ENCODE data around the gene PRKCG.

Gene PRKCG

GRCh38 chr19:53872762-53873161 lies 9.2 kb upstream of the PRKCG start:
- no peak for DNase-seq (ENCODE audit: low read depth in 2 of 2)

DNA sequence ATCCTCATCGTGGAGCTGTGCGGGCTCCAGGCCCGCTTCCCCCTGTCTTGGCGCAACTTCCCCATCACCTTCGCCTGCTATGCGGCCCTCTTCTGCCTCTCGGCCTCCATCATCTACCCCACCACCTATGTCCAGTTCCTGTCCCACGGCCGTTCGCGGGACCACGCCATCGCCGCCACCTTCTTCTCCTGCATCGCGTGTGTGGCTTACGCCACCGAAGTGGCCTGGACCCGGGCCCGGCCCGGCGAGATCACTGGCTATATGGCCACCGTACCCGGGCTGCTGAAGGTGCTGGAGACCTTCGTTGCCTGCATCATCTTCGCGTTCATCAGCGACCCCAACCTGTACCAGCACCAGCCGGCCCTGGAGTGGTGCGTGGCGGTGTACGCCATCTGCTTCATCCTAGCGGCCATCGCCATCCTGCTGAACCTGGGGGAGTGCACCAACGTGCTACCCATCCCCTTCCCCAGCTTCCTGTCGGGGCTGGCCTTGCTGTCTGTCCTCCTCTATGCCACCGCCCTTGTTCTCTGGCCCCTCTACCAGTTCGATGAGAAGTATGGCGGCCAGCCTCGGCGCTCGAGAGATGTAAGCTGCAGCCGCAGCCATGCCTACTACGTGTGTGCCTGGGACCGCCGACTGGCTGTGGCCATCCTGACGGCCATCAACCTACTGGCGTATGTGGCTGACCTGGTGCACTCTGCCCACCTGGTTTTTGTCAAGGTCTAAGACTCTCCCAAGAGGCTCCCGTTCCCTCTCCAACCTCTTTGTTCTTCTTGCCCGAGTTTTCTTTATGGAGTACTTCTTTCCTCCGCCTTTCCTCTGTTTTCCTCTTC lies 8.0 kb upstream of the PRKCG start:
- DNase-seq (ENCODE audit: low read depth in 2 of 2): no peak

DNA sequence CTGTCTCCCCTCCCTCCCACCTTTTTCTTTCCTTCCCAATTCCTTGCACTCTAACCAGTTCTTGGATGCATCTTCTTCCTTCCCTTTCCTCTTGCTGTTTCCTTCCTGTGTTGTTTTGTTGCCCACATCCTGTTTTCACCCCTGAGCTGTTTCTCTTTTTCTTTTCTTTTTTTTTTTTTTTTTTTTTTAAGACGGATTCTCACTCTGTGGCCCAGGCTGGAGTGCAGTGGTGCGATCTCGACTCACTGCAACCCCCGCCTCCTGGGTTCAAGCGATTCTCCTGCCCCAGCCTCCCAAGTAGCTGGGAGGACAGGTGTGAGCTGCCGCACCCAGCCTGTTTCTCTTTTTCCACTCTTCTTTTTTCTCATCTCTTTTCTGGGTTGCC lies 7.4 kb upstream of the PRKCG start:
- DNase-seq (ENCODE audit: low read depth in 2 of 2): no peak

DNA sequence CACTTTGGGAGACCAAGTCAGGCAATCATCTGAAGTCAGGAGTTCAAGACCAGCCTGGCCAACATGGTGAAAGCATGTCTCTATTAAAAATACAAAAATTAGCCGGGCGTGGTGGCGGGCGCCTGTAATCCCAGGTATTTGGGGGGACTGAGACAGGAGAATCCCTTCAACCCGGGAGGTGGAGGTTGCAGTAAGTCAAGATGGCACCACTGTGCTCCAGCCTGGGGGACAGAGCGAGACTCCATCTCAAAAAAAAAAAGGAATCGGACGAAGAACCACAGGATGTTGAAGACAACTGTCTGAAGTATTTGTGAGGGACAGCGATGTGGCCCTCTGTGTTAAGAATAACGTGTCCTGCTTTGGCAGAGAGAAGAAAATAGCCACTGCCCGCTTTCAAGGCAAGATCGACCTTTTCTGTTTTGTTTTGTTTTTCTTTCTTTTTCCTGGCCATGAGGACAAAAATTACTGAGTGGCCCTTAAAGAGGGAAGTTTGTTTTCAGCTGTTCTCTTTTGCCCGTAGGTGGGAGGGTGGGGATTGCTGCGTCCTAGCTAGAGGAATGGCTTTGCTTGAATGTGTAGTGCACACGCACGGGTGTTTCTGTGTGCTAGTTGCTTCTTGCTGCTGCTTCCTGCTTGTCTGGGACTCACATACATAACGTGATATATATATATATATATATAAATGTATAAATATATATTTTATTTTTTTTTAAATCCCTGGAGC lies 6.2 kb upstream of the PRKCG start:
- no peak for DNase-seq (ENCODE audit: low read depth in 2 of 2)

DNA sequence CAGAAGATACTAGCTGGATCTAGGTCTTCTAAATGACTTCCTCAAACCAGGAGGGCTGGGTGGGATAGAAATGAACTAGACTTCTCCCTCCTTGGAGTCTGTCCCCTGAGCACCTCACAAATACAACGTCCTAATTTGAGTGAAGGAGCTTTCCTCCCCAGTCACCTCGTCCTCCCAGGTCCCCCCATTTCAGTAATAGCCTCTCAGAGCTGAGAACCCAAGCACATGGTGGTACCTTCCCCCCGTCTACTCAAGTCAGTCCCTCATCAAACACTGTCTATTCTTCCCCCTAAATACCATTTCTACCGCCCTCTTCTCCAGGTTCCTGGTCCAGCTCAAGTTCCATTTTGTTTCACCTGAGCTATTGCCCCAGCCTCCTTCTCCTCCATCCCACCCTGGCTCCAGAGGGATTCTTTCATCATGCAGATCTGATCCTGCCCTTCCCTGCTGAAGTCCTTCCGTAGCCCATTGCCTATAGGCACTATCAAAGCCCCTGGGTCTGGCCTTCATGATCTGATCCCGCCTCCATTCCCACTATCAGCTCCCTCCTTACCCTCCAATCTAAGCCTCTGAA lies 5.3 kb upstream of the PRKCG start:
- DNase-seq (ENCODE audit: low read depth in 2 of 2): no peak

GRCh38 chr19:53877361-53877766 lies 4.6 kb upstream of the PRKCG start:
- no peak for DNase-seq (ENCODE audit: low read depth in 2 of 2)

GRCh38 chr19:53878776-53879139 lies 3.2 kb upstream of the PRKCG start:
- no peak for DNase-seq (ENCODE audit: low read depth in 2 of 2)

DNA sequence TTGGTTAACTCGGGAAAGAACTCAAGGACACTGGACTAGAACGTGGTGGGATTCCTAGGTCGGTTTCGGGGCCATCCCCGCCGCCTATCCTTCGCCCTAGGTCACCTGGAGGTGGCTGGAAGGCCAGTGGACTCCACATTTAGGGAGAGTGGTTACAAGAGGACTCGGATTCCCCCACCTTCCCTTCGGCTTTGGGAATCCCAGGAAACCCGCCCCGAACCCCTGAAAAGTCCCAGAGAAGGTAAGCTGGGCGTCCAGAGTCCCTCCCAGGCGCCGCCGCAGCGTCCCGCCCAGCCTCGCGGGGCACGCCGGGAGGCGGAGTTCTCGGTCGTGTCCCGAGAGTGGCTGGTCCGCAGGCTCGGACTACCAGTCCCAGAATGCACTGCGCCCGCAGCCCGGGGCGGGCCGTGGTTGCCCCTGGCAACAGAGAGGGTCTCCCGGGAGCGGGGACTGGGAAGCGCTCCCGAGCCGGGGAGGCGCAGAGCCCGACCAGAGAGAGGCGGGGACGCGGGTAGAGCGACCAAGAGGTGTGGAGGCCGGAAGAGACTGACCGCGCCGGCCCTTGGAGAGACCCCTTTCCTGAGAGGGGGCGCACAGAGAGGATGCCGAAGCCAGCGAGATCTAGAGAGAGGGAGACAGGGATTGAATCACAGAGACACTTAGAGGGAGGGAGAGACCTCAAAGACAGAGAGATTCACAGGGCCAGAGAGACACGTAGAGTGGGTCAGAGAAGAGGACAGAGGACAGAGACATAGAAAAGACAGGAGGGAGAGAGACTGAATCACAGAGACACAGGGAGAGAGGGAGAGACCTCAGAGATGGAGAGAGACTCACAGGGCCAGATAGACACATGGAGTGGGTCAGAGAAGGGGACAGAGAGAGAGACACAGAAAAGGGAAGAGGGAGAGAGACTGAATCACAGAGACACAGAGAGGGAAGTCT lies 2.6 kb upstream of the PRKCG start:
- peak; percentile 61 to 66 for DNase-seq (ENCODE audit: low read depth in 2 of 2)

- no peak for DNase-seq (ENCODE audit: low read depth in 2 of 2)
Measured at GRCh38 chr19:53880711-53881481, 1.1 kb upstream of the PRKCG start.

DNA sequence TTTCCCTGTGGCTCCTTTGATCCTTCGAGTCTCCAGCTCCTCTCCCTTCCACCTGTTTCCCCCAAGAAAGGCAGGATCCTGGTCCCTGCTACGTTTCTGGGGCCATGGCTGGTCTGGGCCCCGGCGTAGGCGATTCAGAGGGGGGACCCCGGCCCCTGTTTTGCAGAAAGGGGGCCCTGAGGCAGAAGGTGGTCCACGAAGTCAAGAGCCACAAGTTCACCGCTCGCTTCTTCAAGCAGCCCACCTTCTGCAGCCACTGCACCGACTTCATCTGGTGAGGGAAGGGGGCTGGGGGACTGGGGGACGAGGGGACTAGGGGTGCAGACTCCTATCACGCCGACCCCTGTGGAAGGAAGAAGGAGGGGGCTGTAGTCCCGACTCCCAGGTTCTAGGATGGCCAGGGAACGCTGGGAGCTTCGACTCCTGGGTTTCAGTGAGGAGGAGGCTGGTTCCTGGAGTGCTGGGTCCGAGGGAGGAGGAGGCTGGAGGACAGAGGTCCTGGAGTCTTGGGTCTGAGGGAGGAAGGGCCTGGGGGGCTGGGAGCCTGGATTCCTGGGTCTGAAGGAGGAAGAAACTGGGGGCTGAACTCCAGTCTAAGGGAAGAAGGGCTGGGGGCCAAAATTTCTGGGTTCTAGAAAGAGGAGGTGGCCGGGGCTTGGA lies 524 bp downstream of the PRKCG start:
- no peak for DNase-seq (ENCODE audit: low read depth in 2 of 2)

DNA sequence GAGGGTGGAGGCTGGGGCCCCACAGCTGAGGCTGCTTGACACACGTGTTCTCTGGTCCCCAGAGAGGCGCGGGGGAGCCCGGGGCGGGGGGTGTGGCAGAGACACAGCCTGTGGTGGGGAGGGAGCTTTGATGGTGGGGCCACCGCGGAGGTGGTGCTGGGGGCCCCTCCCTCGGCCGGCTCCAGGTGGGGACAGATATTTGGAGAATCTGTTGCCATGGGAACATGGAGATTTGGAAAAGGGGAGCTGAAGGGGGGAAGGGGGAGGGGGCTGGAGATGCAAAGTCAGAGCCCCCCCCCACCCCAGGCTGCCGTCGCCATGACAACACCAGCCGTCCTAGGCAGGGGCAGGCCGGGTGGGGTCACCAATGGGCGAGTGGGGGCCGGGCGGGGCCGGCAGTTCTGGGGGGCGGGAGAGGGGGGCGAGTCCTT lies 1.2 kb downstream of the PRKCG start:
- no peak for DNase-seq (ENCODE audit: low read depth in 2 of 2)

DNA sequence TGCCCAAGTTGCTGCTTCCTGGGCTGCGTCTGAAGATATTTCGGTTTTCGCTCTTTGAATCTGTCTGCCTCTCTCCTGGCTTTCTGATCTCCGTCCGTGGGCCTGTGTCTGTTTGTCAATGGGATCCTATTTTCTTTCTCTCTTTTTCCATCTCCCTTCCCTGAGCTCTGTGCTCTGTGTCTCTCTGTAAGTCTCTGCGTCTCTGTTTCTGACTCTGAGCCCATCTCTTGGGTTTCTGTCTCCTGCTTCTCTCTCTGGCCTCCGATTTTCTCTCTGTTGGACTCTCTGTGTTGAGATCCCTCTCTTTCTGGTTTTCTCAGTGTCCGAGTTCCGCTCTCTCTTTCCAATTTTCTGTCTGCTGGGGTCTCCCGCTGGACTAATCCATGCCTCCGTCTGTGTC lies 1.7 kb downstream of the PRKCG start:
- no peak for DNase-seq (ENCODE audit: low read depth in 2 of 2)

DNA sequence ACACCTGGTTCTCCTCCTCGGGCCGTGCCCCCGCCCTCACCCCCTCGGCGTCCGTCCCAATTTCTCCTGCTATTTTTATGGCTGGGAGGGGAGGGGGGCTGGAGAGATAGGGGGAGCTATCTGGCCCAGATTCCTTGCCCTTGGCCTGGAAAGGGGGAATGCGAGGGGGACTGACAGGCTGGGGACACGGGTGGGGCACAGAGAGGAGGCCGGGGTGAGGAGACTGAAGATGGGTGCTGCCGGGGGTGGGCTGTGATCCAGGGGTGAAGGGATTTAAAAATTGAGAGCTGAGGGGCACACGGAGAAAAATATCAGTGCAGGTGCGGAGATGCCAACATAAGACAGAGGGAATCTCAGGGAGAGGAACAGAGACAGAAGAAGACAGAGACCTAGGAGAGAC lies 2.3 kb downstream of the PRKCG start:
- DNase-seq (ENCODE audit: low read depth in 2 of 2): no peak

DNA sequence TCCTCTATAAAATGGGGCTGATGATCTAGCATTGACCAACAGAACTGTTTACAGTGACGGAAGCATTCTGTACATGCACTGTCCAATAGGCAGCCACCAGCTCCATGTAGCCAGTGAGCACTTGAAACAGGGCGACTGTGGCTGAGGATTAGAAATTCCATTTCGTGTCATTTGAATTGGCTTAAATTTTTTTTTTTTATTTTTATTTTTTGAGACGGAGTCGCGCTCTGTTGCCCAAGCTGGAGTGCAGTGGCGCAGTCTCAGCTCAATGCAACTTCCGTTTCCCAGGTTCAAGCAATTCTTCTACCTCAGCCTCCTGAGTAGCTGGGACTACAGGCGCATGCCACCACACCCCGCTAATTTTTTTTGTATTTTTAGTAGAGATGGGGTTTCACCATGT lies 3.0 kb downstream of the PRKCG start:
- DNase-seq (ENCODE audit: low read depth in 2 of 2): no peak

DNA sequence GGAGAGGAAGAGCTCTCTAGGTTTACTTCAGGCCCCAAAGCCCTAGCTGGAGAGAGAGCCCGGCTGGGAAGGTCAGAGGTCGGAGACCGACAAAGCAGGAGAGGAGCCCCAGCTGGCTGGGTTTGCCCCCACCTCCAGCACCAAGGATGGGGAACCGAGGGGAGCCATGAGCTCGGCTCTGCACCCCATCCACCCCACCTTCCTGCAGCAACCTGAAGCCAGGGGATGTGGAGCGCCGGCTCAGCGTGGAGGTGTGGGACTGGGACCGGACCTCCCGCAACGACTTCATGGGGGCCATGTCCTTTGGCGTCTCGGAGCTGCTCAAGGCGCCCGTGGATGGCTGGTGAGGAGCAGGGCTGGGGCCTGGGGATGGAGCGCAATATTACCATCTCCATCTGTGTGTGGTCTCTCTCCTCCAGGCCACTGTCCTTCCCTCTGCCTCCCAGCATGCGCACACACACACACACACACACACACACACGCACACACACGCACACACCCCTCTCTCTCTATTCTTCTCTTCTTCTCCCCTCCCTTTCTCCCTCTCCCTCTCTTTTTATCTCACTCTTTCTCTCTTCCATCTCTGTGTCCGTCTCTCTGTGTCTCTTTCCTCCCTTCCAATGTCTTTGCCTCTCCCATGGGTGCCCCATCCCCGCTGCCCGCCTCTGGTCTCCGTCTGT lies 10.4 kb downstream of the PRKCG start:
- no peak for DNase-seq (ENCODE audit: low read depth in 2 of 2)

DNA sequence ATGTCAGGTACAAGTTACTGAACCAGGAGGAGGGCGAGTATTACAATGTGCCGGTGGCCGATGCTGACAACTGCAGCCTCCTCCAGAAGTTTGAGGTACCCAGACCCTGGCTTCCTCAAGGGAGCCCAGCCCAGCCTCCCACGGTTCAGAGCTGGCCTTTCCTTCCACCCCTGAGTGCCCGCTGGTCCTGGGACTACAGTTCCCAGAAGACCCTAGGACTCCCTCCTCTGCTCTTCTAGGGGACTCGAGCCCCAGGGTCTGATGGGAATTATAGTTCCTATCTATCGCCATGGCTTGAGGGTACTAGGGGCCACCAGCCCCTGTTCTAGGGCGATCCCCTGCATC lies 11.0 kb downstream of the PRKCG start:
- DNase-seq (ENCODE audit: low read depth in 2 of 2): no peak

DNA sequence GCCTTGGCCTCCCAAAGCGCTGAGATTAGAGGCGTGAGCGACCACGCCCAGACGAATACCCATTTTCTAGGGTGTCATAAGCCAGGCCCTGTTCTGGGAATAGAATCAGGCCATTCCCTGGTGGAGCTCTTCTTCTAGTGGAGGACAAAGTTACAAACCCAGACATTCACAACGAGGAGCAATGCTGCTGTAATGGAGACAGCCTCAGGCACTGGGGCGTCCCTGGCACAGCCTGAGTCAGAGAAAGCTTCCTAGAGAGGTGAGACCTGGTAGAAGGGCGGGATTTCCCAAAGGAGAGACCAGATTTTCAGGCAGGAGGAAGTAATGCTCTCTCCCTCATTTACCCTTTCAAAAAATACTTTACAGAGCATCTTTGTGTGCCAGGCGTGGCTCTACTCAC lies 12.7 kb downstream of the PRKCG start:
- no peak for DNase-seq (ENCODE audit: low read depth in 2 of 2)

- no peak for DNase-seq (ENCODE audit: low read depth in 2 of 2)
Measured at GRCh38 chr19:53896682-53897081, 14.7 kb downstream of the PRKCG start.

DNA sequence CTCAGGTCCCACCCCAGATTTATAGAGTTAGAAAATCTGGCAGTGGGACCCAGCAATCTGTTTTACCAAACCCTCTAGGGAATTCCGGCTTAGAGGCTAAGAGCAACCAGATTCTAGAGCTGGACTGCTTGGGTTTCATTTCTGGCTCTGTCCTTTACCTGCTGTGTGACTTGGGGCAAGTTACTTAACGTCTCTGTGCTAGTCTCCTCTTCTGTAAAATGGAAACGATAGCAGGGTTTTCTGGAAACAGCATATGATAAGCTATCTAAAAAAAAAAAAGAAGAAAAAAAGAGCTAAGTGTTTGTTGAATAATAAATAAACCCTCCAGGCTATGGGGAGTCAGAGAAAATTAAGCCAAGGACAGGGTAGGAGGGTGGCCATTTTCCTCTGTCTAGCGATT lies 15.5 kb downstream of the PRKCG start:
- no peak for DNase-seq (ENCODE audit: low read depth in 2 of 2)

- DNase-seq (ENCODE audit: low read depth in 2 of 2): no peak
Measured at GRCh38 chr19:53898166-53898565, 16.2 kb downstream of the PRKCG start.

All from stimulated activated CD8-positive, alpha-beta memory T cell treated with anti-CD3 and anti-CD28 coated beads, Interleukin-7, amount 100 ng/mL, for 1 hour (primary cell).